ENCODE results near the gene ISCA2.

ISCA2 gene

DNA sequence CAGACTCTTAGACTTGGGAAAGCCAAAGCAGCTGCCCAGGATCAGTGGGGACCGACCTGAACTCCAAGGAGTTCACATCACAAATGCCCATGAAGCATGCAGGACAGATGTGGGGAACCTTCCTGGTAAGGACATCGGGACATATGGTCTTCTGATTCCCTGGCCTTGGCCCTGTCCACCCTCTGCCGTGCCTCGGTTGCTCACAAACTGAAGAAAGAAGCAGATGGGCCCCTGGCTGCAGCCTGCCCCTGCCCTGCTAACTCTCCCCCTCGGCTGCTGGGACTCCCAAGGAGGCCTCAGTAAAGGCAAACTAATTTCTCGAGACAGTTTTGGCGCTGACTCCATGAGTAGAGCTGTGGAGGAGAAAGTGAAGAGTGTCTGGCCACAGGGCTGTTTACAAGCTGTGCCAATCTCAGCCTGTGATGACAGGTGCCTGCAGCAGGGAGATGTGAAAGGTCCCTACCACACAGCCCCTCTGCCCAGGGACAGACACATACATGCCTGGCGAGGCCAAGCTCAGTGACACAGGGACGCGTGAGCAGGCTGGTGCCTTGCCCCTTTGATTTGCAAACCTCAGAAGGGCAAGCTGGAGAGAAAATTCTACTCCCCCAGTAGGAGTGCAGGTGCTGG is 48.6 kb downstream of the ISCA2 start (continued):
- TF ChIP-seq, protein P1, sequence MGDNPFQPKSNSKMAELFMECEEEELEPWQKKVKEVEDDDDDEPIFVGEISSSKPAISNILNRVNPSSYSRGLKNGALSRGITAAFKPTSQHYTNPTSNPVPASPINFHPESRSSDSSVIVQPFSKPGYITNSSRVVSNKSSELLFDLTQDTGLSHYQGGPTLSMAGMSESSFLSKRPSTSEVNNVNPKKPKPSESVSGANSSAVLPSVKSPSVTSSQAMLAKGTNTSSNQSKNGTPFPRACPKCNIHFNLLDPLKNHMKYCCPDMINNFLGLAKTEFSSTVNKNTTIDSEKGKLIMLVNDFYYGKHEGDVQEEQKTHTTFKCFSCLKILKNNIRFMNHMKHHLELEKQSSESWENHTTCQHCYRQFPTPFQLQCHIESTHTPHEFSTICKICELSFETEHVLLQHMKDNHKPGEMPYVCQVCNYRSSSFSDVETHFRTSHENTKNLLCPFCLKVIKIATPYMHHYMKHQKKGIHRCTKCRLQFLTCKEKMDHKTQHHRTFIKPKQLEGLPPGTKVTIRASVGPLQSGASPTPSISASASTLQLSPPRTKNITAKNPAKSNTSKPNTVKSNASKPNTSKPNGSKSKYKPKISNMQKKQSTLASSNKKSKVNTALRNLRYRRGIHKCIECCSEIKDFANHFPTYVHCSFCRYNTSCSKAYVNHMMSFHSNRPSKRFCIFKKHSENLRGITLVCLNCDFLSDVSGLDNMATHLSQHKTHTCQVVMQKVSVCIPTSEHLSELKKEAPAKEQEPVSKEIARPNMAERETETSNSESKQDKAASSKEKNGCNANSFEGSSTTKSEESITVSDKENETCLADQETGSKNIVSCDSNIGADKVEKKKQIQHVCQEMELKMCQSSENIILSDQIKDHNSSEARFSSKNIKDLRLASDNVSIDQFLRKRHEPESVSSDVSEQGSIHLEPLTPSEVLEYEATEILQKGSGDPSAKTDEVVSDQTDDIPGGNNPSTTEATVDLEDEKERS (tag by site-specific recombination; IDR thresholded peaks at IDR 0.05): no peak

DNA sequence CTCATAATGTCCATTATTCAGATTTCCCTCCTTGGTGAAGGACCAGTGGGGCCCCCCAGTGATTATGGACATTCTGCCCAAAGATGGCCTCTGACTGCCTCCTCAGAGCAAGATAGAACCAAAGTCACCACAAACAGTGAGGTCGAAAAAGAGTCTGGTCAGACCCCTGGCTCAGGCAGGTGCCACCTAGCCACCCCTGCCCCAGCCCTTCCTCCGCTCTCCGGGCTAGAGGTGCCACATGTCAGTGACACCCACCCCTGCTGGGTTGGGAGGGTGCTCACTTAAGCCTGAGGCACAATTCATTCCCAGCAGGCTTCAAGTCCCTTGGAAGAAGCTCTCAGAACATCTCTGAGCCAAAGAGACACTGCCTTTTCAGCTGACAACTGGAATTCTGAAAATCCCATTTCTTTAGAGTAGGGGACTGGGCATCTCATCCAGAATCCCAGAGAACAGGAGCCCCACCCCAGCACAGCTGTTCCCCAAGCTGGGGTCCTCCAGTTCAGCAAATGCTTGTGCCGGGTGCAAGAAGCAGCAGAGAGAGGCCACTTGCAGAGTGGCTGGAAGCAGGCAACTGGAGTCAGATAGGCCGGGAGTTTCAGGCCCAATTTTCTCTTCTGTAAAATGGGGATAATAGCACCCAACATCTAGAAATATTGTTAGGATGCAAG is 50.3 kb downstream of the ISCA2 start:
- H3K9me3 ChIP-seq (ENCODE audit: control insufficient read depth, insufficient read depth, low read depth, low read length): no peaks in the 10 kb centered on the region
- ChIA-PET CTCF (no interaction called here), POLR2A (no interaction called here)
- no peaks in the 10 kb centered on the region for H3K4me1 ChIP-seq (ENCODE audit: control insufficient read depth, insufficient read depth, low read length)
- no peak overlapping the region for H3K4me3 ChIP-seq (ENCODE audit: low read depth, low read length)
- no peak overlapping the region for H3K27ac ChIP-seq (ENCODE audit: extremely low read depth, low read depth, low read length)
- no peak for TF ChIP-seq ZNF302 (tag by site-specific recombination; IDR thresholded peaks at IDR 0.05; ENCODE audit: low read depth)
- no peaks in the 10 kb centered on the region for H3K36me3 ChIP-seq (ENCODE audit: control insufficient read depth in 2 of 2, insufficient read depth in 1 of 2, low read length in 2 of 2)

DNA sequence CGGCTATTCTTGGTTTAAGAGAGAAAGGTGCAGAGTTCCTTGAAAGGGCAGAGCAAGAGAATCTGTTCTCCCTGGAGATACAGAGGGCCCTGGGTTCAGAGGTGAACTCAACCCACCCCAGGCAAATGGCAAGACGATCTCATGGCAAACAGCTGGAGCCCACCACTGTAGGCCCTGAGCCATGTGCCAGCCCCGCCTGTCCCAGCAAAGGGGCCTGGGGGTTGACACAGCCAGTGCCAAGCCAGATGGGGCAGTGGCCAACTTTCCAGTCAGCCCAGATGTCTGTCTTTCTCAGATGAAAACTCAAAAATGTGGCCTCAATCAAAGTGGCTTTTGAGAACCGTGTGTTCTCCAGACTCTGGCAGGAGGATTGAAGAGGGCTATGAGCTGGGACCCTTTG is 51.8 kb downstream of the ISCA2 start:
- Histone ChIP-seq H3K27ac (ENCODE audit: extremely low read depth, low read depth, low read length) (no peak overlapping the region), H3K36me3 (ENCODE audit: control insufficient read depth in 2 of 2, insufficient read depth in 1 of 2, low read length in 2 of 2) (no peaks in the 10 kb centered on the region), H3K4me3 (ENCODE audit: low read depth, low read length) (no peak overlapping the region), H3K4me1 (ENCODE audit: control insufficient read depth, insufficient read depth, low read length) (no peaks in the 10 kb centered on the region), H3K9me3 (ENCODE audit: control insufficient read depth, insufficient read depth, low read depth, low read length) (no peaks in the 10 kb centered on the region)
- ChIA-PET POLR2A (no interaction called here), CTCF (no interaction called here)
- TF ChIP-seq SETDB1 (IDR thresholded peaks at IDR 0.05; ENCODE audit: insufficient read length, low read length): no peak
- no peak for TF ChIP-seq FEZF1 (tag by site-specific recombination; IDR thresholded peaks at IDR 0.05)
- no peak for TF ChIP-seq ZNF658 (tag by site-specific recombination; IDR thresholded peaks at IDR 0.05)
- TF ChIP-seq ZNF624 (tag by site-specific recombination; IDR thresholded peaks at IDR 0.05): no peak
- no peak for TF ChIP-seq ZNF701 (tag by site-specific recombination; IDR thresholded peaks at IDR 0.05)
- TF ChIP-seq ZNF248 (tag by site-specific recombination; IDR thresholded peaks at IDR 0.05): no peak
- no peak for TF ChIP-seq ZFP37 (tag by site-specific recombination; IDR thresholded peaks at IDR 0.05)
- TF ChIP-seq ZSCAN16 (tag by site-specific recombination; IDR thresholded peaks at IDR 0.05): no peak
- no peak for TF ChIP-seq ZNF76 (tag by site-specific recombination; IDR thresholded peaks at IDR 0.05; ENCODE audit: borderline replicate concordance, low read depth)
- TF ChIP-seq, protein P2, sequence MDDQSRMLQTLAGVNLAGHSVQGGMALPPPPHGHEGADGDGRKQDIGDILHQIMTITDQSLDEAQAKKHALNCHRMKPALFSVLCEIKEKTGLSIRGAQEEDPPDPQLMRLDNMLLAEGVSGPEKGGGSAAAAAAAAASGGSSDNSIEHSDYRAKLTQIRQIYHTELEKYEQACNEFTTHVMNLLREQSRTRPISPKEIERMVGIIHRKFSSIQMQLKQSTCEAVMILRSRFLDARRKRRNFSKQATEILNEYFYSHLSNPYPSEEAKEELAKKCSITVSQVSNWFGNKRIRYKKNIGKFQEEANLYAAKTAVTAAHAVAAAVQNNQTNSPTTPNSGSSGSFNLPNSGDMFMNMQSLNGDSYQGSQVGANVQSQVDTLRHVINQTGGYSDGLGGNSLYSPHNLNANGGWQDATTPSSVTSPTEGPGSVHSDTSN (CRISPR knock-in tag; IDR thresholded peaks at IDR 0.05): no peak
- TF ChIP-seq, protein P3, sequence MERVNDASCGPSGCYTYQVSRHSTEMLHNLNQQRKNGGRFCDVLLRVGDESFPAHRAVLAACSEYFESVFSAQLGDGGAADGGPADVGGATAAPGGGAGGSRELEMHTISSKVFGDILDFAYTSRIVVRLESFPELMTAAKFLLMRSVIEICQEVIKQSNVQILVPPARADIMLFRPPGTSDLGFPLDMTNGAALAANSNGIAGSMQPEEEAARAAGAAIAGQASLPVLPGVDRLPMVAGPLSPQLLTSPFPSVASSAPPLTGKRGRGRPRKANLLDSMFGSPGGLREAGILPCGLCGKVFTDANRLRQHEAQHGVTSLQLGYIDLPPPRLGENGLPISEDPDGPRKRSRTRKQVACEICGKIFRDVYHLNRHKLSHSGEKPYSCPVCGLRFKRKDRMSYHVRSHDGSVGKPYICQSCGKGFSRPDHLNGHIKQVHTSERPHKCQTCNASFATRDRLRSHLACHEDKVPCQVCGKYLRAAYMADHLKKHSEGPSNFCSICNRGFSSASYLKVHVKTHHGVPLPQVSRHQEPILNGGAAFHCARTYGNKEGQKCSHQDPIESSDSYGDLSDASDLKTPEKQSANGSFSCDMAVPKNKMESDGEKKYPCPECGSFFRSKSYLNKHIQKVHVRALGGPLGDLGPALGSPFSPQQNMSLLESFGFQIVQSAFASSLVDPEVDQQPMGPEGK (tag by site-specific recombination; IDR thresholded peaks at IDR 0.05): no peak
- TF ChIP-seq MZF1 (tag by site-specific recombination; IDR thresholded peaks at IDR 0.05; ENCODE audit: borderline replicate concordance): no peak
- TF ChIP-seq ZNF169 (tag by site-specific recombination; IDR thresholded peaks at IDR 0.05): no peak
- no peak for TF ChIP-seq ZNF404 (tag by site-specific recombination; IDR thresholded peaks at IDR 0.05)
- TF ChIP-seq REPIN1 (tag by site-specific recombination; IDR thresholded peaks at IDR 0.05; ENCODE audit: low read depth): no peak
- TF ChIP-seq, protein P4, sequence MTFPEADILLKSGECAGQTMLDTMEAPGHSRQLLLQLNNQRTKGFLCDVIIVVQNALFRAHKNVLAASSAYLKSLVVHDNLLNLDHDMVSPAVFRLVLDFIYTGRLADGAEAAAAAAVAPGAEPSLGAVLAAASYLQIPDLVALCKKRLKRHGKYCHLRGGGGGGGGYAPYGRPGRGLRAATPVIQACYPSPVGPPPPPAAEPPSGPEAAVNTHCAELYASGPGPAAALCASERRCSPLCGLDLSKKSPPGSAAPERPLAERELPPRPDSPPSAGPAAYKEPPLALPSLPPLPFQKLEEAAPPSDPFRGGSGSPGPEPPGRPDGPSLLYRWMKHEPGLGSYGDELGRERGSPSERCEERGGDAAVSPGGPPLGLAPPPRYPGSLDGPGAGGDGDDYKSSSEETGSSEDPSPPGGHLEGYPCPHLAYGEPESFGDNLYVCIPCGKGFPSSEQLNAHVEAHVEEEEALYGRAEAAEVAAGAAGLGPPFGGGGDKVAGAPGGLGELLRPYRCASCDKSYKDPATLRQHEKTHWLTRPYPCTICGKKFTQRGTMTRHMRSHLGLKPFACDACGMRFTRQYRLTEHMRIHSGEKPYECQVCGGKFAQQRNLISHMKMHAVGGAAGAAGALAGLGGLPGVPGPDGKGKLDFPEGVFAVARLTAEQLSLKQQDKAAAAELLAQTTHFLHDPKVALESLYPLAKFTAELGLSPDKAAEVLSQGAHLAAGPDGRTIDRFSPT (tag by site-specific recombination; IDR thresholded peaks at IDR 0.05): no peak
- no peak for TF ChIP-seq ZBTB48 (tag by site-specific recombination; IDR thresholded peaks at IDR 0.05)
- TF ChIP-seq ZNF776 (tag by site-specific recombination; IDR thresholded peaks at IDR 0.05; ENCODE audit: borderline replicate concordance): no peak
